Mesenchymal stem cell (in vitro differentiated cells and primary cell): Measurements from ENCODE around the gene ITM2B.
A peak's percentile ranks its signal among the peaks of the same experiment; 100 is the strongest.
"Not testable (repeated sequence)": the region's sequence is repeated elsewhere in the genome, so short reads cannot be mapped to it uniquely, and the experiment has no call there.

ENCODE experiments used
- DNase-seq: peaks from one replicate; pipeline ENCODE4 v3.0.0-alpha.2; 2013
- H2AFZ ChIP-seq: one replicate; pipeline ENCODE4 v1.6.1; 2013; ENCODE audit warnings: low read depth, mild to moderate bottlenecking, control low read depth, inconsistent platforms, low read length, moderate library complexity
- H2AK5ac ChIP-seq: 2 replicates; pipeline ENCODE4 v1.6.1; 2013; ENCODE audit warnings: low read length, moderate library complexity, mild to moderate bottlenecking, inconsistent platforms; ENCODE audit not compliant: severe bottlenecking
- H2BK120ac ChIP-seq: one replicate; pipeline ENCODE4 v1.6.1; 2013; ENCODE audit warnings: low read depth, mild to moderate bottlenecking, inconsistent platforms, low read length, moderate library complexity
- H2BK12ac ChIP-seq, 2 experiments: one replicate each; pipeline ENCODE4 v1.6.1; 2013; ENCODE audit warnings: inconsistent platforms in 2 of 2, low read length in 2 of 2, mild to moderate bottlenecking in 2 of 2, moderate library complexity in 2 of 2, control low read depth in 1 of 2
- H2BK15ac ChIP-seq: one replicate; pipeline ENCODE4 v1.6.1; 2013; ENCODE audit warnings: mild to moderate bottlenecking, low read depth, inconsistent platforms; ENCODE audit not compliant: poor library complexity, severe bottlenecking
- H2BK5ac ChIP-seq: 2 replicates; pipeline ENCODE4 v1.6.1; 2013; ENCODE audit warnings: low read depth, mild to moderate bottlenecking, low read length, control low read depth, inconsistent platforms; ENCODE audit not compliant: poor library complexity, severe bottlenecking
- H3K14ac ChIP-seq, 2 experiments: one replicate each; pipeline ENCODE4 v1.6.1; 2013; ENCODE audit warnings: inconsistent platforms in 2 of 2, low read length in 2 of 2, control low read depth in 1 of 2, mild to moderate bottlenecking in 1 of 2, moderate library complexity in 1 of 2
- H3K18ac ChIP-seq, 2 experiments: one replicate each; pipeline ENCODE4 v1.6.1; 2013; ENCODE audit warnings: inconsistent platforms in 2 of 2, low read length in 2 of 2, control low read depth in 1 of 2, low read depth in 1 of 2, mild to moderate bottlenecking in 1 of 2
- H3K23ac ChIP-seq, 2 experiments: one replicate each; pipeline ENCODE4 v1.6.1; 2013; ENCODE audit warnings: inconsistent platforms in 2 of 2, low read length in 2 of 2, mild to moderate bottlenecking in 2 of 2, moderate library complexity in 2 of 2, control low read depth in 1 of 2
- H3K27ac ChIP-seq: 2 replicates; pipeline ENCODE4 v1.5.1; 2013; ENCODE audit warnings: mild to moderate bottlenecking, moderate library complexity, low read length, control low read depth, inconsistent platforms; ENCODE audit not compliant: poor library complexity, severe bottlenecking
- H3K27me3 ChIP-seq, 2 experiments: 2 replicates each; pipeline versions ENCODE4 v1.6.1 to v1.7.0; 2013; ENCODE audit warnings: low read length in 2 of 2, mild to moderate bottlenecking in 2 of 2, moderate library complexity in 2 of 2, control low read depth in 1 of 2, inconsistent platforms in 1 of 2; ENCODE audit not compliant: control insufficient read depth in 1 of 2, insufficient read depth in 1 of 2
- H3K36me3 ChIP-seq, 2 experiments: 2 replicates each; pipeline versions ENCODE4 v1.6.1 to v1.7.0; 2013; ENCODE audit warnings: low read length in 2 of 2, control low read depth in 1 of 2, inconsistent platforms in 1 of 2, low read depth in 1 of 2, mild to moderate bottlenecking in 1 of 2; ENCODE audit not compliant: insufficient read depth in 2 of 2, control insufficient read depth in 1 of 2
- H3K4ac ChIP-seq, 2 experiments: one replicate each; pipeline ENCODE4 v1.6.1; 2013; ENCODE audit warnings: inconsistent platforms in 2 of 2, low read length in 2 of 2, mild to moderate bottlenecking in 2 of 2, moderate library complexity in 2 of 2, control low read depth in 1 of 2, low read depth in 1 of 2
- H3K4me1 ChIP-seq: 2 replicates; pipeline ENCODE4 v1.6.1; 2013; ENCODE audit warnings: low read depth, low read length, control low read depth; ENCODE audit not compliant: control insufficient read depth, insufficient read depth
- H3K4me2 ChIP-seq: 2 replicates; pipeline ENCODE4 v1.6.1; 2013; ENCODE audit warnings: low read length, mild to moderate bottlenecking, inconsistent platforms; ENCODE audit not compliant: poor library complexity, severe bottlenecking
- H3K4me3 ChIP-seq, 2 experiments: 2 replicates each; pipeline versions ENCODE4 v1.5.1 to v1.7.0; 2013; ENCODE audit warnings: low read length in 2 of 2, mild to moderate bottlenecking in 2 of 2, control low read depth in 1 of 2, low read depth in 1 of 2; ENCODE audit not compliant: insufficient read depth in 1 of 2
- H3K79me1 ChIP-seq: replicated peaks from 2 replicates; pipeline ENCODE4 v1.6.1; 2013; ENCODE audit warnings: mild to moderate bottlenecking, control low read depth, low read length, inconsistent platforms; ENCODE audit not compliant: poor library complexity, severe bottlenecking
- H3K9ac ChIP-seq: 2 replicates; pipeline ENCODE4 v1.7.0; 2013; ENCODE audit warnings: mild to moderate bottlenecking, low read length, moderate library complexity
- H3K9me3 ChIP-seq: 2 replicates; pipeline ENCODE4 v1.7.0; 2013; ENCODE audit warnings: mild to moderate bottlenecking, low read length; ENCODE audit not compliant: control insufficient read depth
- H4K8ac ChIP-seq: one replicate; pipeline ENCODE4 v1.6.1; 2013; ENCODE audit warnings: inconsistent platforms, mild to moderate bottlenecking, low read length, moderate library complexity
- H4K91ac ChIP-seq: one replicate; pipeline ENCODE4 v1.6.1; 2013; ENCODE audit warnings: mild to moderate bottlenecking, low read length, inconsistent platforms
- WGBS: methylation state at CpG from one replicate; pipeline ENCODE4 v1.1.7; 2013; ENCODE audit warnings: mixed read lengths; 5-methylcytosine and 5-hydroxymethylcytosine counted together

ITM2B gene

DNA sequence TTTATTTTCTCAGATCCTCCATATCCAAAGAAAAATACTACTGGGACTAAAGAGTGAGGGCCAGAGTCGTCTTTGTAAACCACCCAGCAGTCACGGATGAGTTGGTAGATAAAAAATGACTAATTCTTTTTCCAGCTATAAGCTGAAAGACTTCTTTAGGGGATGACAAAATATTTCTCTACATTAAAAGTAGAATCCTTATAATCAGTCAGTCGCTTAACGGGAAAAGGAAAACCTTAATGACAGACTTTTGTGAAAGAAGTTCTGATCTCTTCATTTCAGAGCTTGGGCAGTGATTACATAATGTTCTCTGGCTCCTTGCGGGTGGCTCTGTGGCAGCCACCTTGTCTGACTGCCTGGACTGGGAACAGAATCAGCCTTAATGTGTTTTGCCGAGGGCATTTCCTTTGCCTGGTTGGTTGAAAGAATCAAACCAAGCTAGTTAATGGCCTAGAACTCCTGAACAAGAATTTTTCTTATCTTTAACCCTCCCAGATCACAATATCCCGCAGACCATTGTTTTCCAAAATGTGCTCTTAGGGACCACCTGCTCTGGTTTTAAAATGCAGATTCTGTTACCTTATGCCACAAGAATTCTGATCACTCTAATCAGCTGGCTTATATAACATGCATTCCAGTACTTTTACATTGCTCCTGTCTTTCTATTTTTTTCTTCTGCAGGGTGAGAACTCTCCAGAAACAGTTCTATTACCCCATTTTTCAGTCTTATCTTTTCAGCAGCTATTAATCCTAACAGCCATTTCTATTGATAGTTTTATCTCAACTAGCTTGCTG is 2.5 kb downstream of the ITM2B start:
- no peak overlapping the region for H3K23ac ChIP-seq
- H3K27ac ChIP-seq: peak overlapping the region; percentile 65
- peaks cover 6% of the 10 kb centered on the region for H3K79me1 ChIP-seq
- no peaks in the 10 kb centered on the region for H3K27me3 ChIP-seq
- no peak overlapping the region for H2AK5ac ChIP-seq
- H2BK12ac ChIP-seq: no peak overlapping the region
- no peak overlapping the region for H2BK120ac ChIP-seq
- H3K4me1 ChIP-seq: peaks cover 6% of the 10 kb centered on the region
- H3K9ac ChIP-seq: peak overlapping the region; percentile 98
- H3K4ac ChIP-seq: no peak overlapping the region
- H3K36me3 ChIP-seq: peaks cover 4 to 26% of the 10 kb centered on the region in 2 experiments
- H2AFZ ChIP-seq: no peak overlapping the region
- peak overlapping the region; percentile 73 for H3K4me2 ChIP-seq
- no peak overlapping the region for H4K91ac ChIP-seq
- 28% methylated on average over 5 of the region's 7 CpGs for WGBS
- H3K4me3 ChIP-seq: peak overlapping the region in 1 of 2 experiments; percentile 93
- H2BK5ac ChIP-seq: no peak overlapping the region
- no peak overlapping the region for H4K8ac ChIP-seq
- no peak overlapping the region for H2BK15ac ChIP-seq
- no peak overlapping the region for H3K14ac ChIP-seq
- H3K18ac ChIP-seq: no peak overlapping the region
- DNase-seq: peak; percentile 54
- no peaks in the 10 kb centered on the region for H3K9me3 ChIP-seq

DNA sequence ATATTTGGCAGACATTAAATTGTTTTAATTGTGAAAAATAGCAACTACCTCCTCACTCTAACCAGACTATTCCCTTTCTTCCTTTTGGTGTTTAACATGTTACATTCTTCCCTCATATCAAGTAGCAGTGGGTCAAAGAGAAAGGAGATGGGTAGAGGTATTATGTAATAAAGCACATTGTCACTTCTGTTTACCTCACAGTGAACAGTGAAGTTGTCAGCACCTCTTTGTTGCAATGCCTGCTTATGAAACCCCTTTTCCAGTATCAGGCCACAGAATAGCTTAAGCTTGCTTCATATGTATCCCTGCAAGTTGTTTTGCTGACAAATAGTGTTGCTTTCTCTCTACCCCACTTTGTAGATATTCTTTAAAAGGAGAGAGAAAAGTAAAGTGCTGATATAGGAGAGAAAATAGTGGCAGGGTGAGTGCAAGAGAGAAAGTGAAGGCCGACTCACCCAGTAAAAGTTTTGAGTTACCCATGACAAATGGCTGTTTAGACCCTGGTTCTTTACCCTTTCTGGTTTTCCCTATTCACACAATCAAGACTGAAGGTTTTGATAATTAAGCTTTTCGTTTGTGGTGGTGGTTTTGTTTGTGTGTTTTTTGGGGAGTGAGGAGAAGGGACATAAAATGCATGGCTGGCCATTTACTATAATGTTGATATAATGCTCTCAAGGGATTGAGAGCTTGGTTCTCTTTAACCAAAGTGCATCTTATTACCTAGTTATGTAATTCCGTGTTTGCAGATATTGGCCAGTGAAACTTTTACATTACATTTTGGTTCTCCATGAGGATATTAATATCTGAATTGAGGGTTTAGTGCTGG is 3.7 kb downstream of the ITM2B start:
- DNase-seq: peak; percentile 66
- peak overlapping the region; percentile 98 for H3K9ac ChIP-seq
- no peak overlapping the region for H2BK15ac ChIP-seq
- no peak overlapping the region for H2BK12ac ChIP-seq
- H3K27me3 ChIP-seq: no peaks in the 10 kb centered on the region
- no peak overlapping the region for H3K23ac ChIP-seq
- peaks cover 6% of the 10 kb centered on the region for H3K4me1 ChIP-seq
- H3K4me3 ChIP-seq: peak overlapping the region in 1 of 2 experiments; percentile 93
- peak overlapping the region; percentile 18 for H3K4me2 ChIP-seq
- H3K14ac ChIP-seq: no peak overlapping the region
- H4K91ac ChIP-seq: no peak overlapping the region
- H4K8ac ChIP-seq: no peak overlapping the region
- WGBS: 64% methylated on average over 2 of the region's 3 CpGs
- no peak overlapping the region for H3K27ac ChIP-seq
- no peaks in the 10 kb centered on the region for H3K9me3 ChIP-seq
- H3K79me1 ChIP-seq: peaks cover 8% of the 10 kb centered on the region
- H2BK5ac ChIP-seq: no peak overlapping the region
- no peak overlapping the region for H3K4ac ChIP-seq
- no peak overlapping the region for H3K18ac ChIP-seq
- no peak overlapping the region for H2AK5ac ChIP-seq
- peaks cover 4 to 35% of the 10 kb centered on the region in 2 experiments for H3K36me3 ChIP-seq
- no peak overlapping the region for H2AFZ ChIP-seq
- H2BK120ac ChIP-seq: no peak overlapping the region

DNA sequence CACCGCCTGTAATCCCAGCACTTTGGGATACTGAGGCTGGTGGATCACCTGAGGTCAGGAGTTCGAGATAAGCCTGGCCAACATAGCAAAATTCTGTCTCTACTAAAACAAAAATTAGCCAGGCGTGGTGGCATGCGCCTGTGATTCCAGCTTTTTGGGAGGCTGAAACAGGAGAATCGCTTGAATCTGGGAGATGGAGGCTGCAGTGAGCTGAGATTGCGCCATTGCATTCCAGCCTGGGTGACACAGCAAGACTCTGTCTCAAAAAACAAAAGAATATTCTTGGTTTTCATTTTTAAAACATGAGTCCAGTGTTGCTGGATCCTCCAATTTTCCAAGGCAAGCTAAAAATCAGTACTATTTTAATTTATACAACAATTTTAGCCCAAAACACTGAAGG is 6.4 kb downstream of the ITM2B start:
- not testable (repeated sequence) for H3K27me3 ChIP-seq, H3K4me3 ChIP-seq, H3K9me3 ChIP-seq, H4K8ac ChIP-seq, DNase-seq, H2BK15ac ChIP-seq, H3K4ac ChIP-seq, H3K27ac ChIP-seq, H4K91ac ChIP-seq, H2BK12ac ChIP-seq, H3K4me2 ChIP-seq, H2AK5ac ChIP-seq, H3K18ac ChIP-seq, H2BK5ac ChIP-seq, H3K14ac ChIP-seq, H3K4me1 ChIP-seq, H2AFZ ChIP-seq, H2BK120ac ChIP-seq, H3K79me1 ChIP-seq, H3K23ac ChIP-seq
- WGBS: 96% methylated on average over 6 of the region's 6 CpGs
- Histone ChIP-seq H3K36me3 (peaks cover 4 to 51% of the 10 kb centered on the region in 2 experiments), H3K9ac (peak overlapping the region; percentile 62)

DNA sequence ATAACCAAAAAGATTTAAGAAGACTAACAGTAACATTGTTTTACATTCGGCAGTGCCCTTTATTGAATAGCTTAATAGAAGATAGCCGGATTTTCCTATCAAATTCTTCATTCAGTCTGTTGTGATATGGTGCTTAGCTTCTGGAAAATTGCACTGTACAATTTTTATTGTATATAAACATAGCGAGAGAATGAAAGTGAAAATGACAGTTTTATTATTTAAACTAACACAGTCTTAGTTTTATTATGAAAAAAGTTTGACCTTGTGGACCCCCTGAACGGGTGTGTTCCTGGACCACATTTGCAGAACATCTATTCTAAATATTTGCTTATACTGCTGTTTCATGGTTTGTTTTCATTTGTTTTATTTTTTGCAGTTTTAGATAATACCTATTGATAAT is 8.6 kb downstream of the ITM2B start:
- Histone ChIP-seq H2BK120ac (no peak overlapping the region), H3K9ac (no peak overlapping the region), H2BK15ac (no peak overlapping the region), H3K27ac (no peak overlapping the region), H3K4me3 (no peak overlapping the region), H3K9me3 (no peaks in the 10 kb centered on the region), H3K79me1 (peaks cover 4% of the 10 kb centered on the region), H3K4me1 (peaks cover 1% of the 10 kb centered on the region), H2AK5ac (no peak overlapping the region), H3K14ac (no peak overlapping the region), H3K36me3 (peaks cover 4 to 49% of the 10 kb centered on the region in 2 experiments), H2BK5ac (no peak overlapping the region), H3K4me2 (no peak overlapping the region), H3K23ac (no peak overlapping the region), H3K18ac (no peak overlapping the region), H4K91ac (no peak overlapping the region), H3K27me3 (no peaks in the 10 kb centered on the region), H3K4ac (no peak overlapping the region), H2AFZ (no peak overlapping the region), H4K8ac (no peak overlapping the region), H2BK12ac (no peak overlapping the region)
- WGBS: 92% methylated on average over 2 of the region's 4 CpGs
- DNase-seq: no peak
